ENCODE results near the gene ZNF471.

Gene ZNF471

DNA sequence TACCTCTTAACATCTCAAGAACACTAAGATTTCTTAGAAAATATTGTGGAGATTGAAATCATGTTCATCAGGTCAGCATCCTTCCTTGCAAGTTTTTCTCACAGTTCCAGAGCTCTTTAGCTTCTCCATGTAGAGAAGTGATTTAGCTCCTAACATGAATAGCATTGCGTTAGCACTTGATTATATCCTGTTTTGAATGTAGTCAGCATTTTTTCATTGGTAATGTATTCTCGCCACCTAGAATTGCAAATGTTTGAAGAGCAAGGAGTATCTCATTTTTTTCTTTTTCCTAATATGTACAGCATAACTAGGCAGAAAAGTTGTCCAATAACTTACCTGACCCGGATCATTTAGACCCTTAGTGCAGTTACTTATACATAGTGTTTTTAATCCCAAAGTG, 66.3 kb downstream of the ZNF471 start:
- DNase-seq (ENCODE audit: low read depth in 2 of 2): no peak

GRCh38 chr19:56577719-56578602, 70.3 kb downstream of the ZNF471 start:
- no peak for DNase-seq (ENCODE audit: low read depth in 2 of 2)
